Measurements from ENCODE around the gene DOCK11. TPM values are rescaled to one million over a fixed set of nuclear protein-coding genes. Genes with fewer than 3 reads are reported as not detected.
"Not testable (repeated sequence)": the region's sequence is repeated elsewhere in the genome, so short reads cannot be mapped to it uniquely, and the experiment has no call there.

The DOCK11 gene
- polyA plus RNA-seq, 1 donor: 17.8 TPM

DNA sequence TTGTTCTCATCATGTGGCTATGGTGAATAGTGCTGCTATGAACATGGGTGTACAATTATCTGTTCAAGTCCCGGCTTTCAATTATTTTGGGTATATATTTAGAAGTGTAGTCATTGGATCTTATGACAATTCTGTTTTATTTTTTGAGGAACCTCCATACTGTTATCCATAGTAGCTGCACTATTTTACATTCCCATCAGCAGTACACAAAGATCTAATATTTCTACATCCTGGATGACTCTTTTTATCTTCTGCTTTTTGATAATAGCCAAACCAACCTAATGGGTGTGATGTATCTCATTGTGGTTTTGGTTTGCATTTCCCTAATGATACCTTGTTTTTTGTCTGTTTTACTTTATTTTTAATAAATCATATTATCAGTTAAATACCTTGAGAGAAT is 218.9 kb downstream of the DOCK11 start:
- no peak for DNase-seq

GRCh38 chrX:118715917-118716316 is 220.3 kb downstream of the DOCK11 start:
- not testable (repeated sequence) for DNase-seq

DNA sequence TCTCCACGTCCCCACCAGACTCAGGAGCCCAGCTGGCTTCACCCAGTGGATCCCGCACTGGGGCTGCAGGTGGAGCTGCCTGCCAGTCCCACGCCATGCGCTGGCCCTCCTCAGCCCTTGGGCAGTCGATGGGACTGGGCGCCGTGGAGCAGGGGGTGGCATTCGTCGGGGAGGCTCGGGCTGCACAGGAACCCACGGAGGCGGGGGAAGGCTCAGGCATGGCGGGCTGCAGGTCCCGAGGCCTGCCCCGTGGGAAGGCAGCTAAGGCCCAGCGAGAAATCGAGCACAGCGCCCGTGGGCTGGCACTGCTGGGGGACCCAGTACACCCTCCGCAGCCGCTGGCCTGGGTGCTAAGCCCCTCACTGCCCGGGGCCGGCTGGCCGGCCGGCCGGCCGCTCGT is 221.2 kb downstream of the DOCK11 start:
- DNase-seq: not testable (repeated sequence)

GRCh38 chrX:118717678-118718391 is 222.2 kb downstream of the DOCK11 start:
- no peak for DNase-seq

GRCh38 chrX:118718737-118719136 is 223.1 kb downstream of the DOCK11 start:
- DNase-seq: no peak

- DNase-seq: no peak
Measured at GRCh38 chrX:118720058-118720707, 224.6 kb downstream of the DOCK11 start.

GRCh38 chrX:118723376-118723775 is 227.8 kb downstream of the DOCK11 start:
- DNase-seq: no peak

DNA sequence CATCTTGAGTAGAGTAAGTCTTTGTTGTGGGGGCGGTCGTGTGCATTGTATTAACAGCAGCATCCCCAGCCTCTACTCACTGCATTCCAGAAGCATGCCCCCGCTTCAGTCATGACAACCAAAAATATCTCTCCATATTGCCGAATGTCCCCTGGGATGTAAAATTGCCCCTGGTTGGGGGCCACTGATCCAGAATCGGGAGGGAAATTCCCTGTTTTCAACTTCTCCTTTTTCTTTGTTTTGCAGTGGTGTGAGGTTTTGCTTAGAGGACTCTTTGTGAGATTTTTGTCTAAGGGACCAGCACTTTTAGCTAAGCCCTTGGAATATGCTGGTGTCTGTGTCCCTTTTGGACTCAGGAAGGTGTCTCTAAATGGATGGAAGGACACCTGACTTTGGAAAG is 228.8 kb downstream of the DOCK11 start:
- no peak for DNase-seq

- no peak for DNase-seq
Measured at GRCh38 chrX:118724775-118725174, 229.2 kb downstream of the DOCK11 start.

- DNase-seq: no peak
Measured at GRCh38 chrX:118726396-118726795, 230.8 kb downstream of the DOCK11 start.

DNA sequence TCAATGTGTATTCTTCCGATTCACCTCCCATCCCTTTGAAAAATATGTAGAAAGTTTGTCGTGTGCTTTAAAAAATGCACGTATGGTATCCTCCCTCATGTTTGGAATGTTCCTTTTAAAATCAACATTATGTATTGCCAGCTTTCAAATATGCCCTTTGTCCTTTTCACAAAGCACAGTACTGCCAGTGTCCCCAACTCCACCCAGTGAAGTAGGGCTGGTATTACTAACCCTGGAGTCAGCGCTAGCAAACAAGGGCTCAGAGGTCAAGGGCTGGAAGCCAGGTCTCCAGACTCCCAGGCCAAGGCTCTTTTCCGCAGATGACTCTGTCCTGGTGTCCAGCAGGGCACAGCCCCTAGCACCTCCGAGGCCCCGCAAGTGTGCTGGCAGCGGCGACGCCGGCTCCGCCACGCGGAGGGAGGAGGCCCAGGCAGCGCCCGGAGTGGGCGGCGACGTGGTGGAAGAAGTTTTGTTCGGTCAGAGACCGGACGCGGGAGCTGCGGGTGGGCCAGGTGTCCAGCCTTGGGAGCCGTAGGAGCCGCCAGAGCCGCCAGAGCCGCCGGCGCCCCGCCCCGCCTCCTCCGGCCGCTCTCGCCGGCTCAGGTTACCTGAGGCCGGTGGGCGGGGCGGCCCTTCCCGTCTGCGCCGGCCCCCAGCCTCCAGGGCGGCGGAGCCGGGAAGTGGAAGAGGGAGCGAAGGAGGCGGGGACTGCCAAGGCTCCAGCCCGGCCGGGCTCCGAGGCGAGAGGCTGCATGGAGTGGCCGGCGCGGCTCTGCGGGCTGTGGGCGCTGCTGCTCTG is 231.5 kb downstream of the DOCK11 start, which contains the start of gene IL13RA1:
IL13RA1 (plus strand) TSS at position 720 of the 799 bp plus-strand sequence; CDS start at position 753, 33 bp downstream.
- peak; percentile 83 for DNase-seq

- DNase-seq: peak; percentile 32
Measured at GRCh38 chrX:118727686-118728339, 232.2 kb downstream of the DOCK11 start.

DNA sequence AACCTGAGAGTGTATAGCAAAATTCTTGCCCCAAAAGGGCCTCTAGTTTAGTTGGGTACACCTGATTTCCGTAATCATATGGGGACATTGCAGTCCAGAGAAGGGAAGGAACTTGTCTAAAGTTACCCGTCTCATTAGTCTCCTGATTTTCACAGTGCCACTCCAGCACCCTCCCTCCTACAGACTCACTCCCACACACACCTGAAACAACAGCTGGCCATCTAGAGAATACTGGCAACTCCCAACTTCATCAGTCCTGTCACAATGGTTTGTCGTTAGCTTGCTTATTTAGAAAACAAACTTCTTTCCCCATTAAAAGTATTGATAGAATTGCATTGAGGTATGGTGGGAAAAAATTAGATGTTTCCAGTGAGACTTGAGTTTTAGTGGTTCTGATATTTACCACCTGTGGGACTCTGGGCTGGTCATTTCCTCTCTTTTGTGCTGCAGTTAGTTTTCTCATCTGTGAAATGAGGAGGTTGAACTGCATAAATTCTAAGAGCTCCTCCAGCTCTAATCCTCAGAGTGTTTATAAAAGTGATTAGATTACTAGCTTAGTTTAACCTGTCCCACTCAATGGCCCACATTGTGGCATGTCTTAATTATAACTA is 233.5 kb downstream of the DOCK11 start:
- no peak for DNase-seq

DNA sequence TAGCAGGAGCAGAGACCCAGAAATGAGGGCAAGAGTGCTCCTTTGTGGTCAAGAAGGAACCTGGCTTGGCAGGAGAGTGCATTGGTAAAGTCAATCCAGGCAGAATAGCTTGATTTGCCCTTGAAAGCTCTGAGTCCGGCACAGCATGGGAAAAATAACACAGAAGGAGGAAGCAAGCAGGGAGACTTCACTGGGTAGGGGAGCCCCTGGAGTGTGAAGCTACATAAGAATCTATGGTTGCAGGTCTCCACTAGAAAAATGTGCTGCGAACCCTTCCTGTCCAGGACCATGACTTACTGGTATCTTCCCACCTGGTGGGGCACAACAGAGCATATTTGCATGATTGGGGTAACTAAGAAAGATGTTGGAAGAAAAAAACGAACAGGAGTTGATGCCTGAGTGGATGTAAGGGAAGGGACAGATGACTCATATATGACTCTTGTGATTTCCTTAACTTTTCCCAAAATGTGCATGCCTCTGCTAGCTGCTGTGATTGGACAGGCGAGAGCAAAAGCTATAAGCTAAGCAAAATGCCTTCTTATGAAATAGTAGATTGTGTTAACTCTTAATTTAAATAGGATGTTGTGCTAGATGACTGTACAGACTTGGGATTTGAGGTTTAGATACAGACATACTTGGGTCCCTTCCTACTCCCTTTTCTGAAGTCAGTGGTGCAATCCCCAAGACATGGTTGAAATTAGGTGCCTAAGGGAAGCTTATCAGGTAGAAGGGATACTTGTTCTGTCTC is 235.1 kb downstream of the DOCK11 start:
- DNase-seq: no peak

GRCh38 chrX:118732551-118732950 is 236.9 kb downstream of the DOCK11 start:
- DNase-seq: not testable (repeated sequence)

DNA sequence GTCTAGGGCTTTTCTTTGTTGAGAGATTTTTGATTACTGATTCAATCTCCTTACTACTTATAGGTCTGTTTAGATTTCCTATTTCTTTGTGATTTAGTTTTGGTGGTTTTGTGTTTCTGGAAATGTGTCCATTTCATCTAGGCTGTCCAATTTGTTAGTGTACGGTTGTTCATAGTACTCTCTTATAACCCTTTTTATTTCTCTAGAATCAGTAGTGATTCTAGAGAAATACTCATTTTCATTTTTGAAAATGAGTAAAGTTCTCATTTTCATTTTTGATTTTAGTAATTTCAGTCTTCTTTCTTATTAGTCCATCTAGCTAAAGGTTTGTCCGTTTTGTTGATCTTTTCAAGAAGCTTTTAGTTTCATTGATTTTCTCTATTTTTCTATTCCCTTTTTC is 239.3 kb downstream of the DOCK11 start:
- no peak for DNase-seq

Other genes with a start within 250 kb of the DOCK11 start
- gene WDR44, start 149.7 kb upstream of the DOCK11 start, polyA plus RNA-seq (ENCODE audit: insufficient read length): 60.4 TPM
- gene IL13RA1, start 231.8 kb downstream of the DOCK11 start, polyA plus RNA-seq (ENCODE audit: insufficient read length): 35.8 TPM